ENCODE measurements around the gene FLRT2. TPM values are rescaled to one million over a fixed set of nuclear protein-coding genes. Genes with fewer than 3 reads are reported as not detected.

The FLRT2 gene
- total RNA-seq, 1 experiment from 2014 or later = 4.5 TPM

DNA sequence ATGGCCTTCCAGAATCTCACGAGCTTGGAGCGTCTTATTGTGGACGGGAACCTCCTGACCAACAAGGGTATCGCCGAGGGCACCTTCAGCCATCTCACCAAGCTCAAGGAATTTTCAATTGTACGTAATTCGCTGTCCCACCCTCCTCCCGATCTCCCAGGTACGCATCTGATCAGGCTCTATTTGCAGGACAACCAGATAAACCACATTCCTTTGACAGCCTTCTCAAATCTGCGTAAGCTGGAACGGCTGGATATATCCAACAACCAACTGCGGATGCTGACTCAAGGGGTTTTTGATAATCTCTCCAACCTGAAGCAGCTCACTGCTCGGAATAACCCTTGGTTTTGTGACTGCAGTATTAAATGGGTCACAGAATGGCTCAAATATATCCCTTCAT, 92.2 kb downstream of the FLRT2 start:
- H3K4me3 ChIP-seq (ENCODE audit: low read depth in 2 of 2, low read length in 2 of 2) = no peak overlapping the region
- ATAC-seq (no peak), DNase-seq (ENCODE audit: low read depth, low spot score) (no peak)
- TF ChIP-seq TCF7L2 (IDR thresholded peaks at IDR 0.05; ENCODE audit: low read depth, low read length) (no peak), REST (IDR thresholded peaks at IDR 0.05; ENCODE audit: insufficient read depth in 1 of 2, low read depth in 2 of 2, low read length in 1 of 2) (no peak), SIN3A (IDR thresholded peaks at IDR 0.05; ENCODE audit: borderline replicate concordance, insufficient read depth, low read depth, low read length) (no peak), POLR2AphosphoS5 (IDR thresholded peaks at IDR 0.05; ENCODE audit: low read depth, low read length) (no peak)
- TF ChIP-seq, protein P1, sequence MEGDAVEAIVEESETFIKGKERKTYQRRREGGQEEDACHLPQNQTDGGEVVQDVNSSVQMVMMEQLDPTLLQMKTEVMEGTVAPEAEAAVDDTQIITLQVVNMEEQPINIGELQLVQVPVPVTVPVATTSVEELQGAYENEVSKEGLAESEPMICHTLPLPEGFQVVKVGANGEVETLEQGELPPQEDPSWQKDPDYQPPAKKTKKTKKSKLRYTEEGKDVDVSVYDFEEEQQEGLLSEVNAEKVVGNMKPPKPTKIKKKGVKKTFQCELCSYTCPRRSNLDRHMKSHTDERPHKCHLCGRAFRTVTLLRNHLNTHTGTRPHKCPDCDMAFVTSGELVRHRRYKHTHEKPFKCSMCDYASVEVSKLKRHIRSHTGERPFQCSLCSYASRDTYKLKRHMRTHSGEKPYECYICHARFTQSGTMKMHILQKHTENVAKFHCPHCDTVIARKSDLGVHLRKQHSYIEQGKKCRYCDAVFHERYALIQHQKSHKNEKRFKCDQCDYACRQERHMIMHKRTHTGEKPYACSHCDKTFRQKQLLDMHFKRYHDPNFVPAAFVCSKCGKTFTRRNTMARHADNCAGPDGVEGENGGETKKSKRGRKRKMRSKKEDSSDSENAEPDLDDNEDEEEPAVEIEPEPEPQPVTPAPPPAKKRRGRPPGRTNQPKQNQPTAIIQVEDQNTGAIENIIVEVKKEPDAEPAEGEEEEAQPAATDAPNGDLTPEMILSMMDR (IDR thresholded peaks at IDR 0.05) = no peak
- in situ Hi-C loops (cut with HindIII; ENCODE audit: low pct_unique_long_range_greater_than_20kb, low sequenced_read_pairs) = no loop called here
- ChIA-PET POLR2A (no interaction called here), CTCF (no interaction called here)
- intact Hi-C loops (cut with micrococcal nuclease; ENCODE audit: unreplicated experiment) = no loop called here
- H3K9me3 ChIP-seq (ENCODE audit: control insufficient read depth, insufficient read depth, low read depth, low read length) = no peaks in the 10 kb centered on the region
- H3K27ac ChIP-seq (ENCODE audit: low read length) = no peak overlapping the region
- no TSS peak for BruUV-seq (replicated peaks)
- H3K36me3 ChIP-seq (ENCODE audit: control insufficient read depth, insufficient read depth, low read length) = no peaks in the 10 kb centered on the region
- no peaks in the 10 kb centered on the region for H3K4me1 ChIP-seq (ENCODE audit: control insufficient read depth, insufficient read depth, low read length)
- H3K27me3 ChIP-seq (ENCODE audit: control insufficient read depth, insufficient read depth, low read length) = no peaks in the 10 kb centered on the region

- intact Hi-C loops (cut with micrococcal nuclease; ENCODE audit: unreplicated experiment) (no loop called here), in situ Hi-C loops (cut with HindIII; ENCODE audit: low pct_unique_long_range_greater_than_20kb, low sequenced_read_pairs) (no loop called here)
- TF ChIP-seq REST (IDR thresholded peaks at IDR 0.05; ENCODE audit: insufficient read depth in 1 of 2, low read depth in 2 of 2, low read length in 1 of 2) = no peak
- TF ChIP-seq, protein P1 (IDR thresholded peaks at IDR 0.05) = no peak
- TF ChIP-seq POLR2AphosphoS5 (IDR thresholded peaks at IDR 0.05; ENCODE audit: low read depth, low read length) = no peak
- no peak for TF ChIP-seq SIN3A (IDR thresholded peaks at IDR 0.05; ENCODE audit: borderline replicate concordance, insufficient read depth, low read depth, low read length)
- ATAC-seq (no peak), DNase-seq (ENCODE audit: low read depth, low spot score) (no peak)
- CTCF ChIA-PET = no interaction called here
- no peak overlapping the region for H3K27ac ChIP-seq (ENCODE audit: low read length)
- H3K4me1 ChIP-seq (ENCODE audit: control insufficient read depth, insufficient read depth, low read length) = no peaks in the 10 kb centered on the region
- no peak overlapping the region for H3K4me3 ChIP-seq (ENCODE audit: low read depth in 2 of 2, low read length in 2 of 2)
- H3K36me3 ChIP-seq (ENCODE audit: control insufficient read depth, insufficient read depth, low read length) = no peaks in the 10 kb centered on the region
- POLR2A ChIA-PET = no interaction called here
- H3K27me3 ChIP-seq (ENCODE audit: control insufficient read depth, insufficient read depth, low read length) = no peaks in the 10 kb centered on the region
- H3K9me3 ChIP-seq (ENCODE audit: control insufficient read depth, insufficient read depth, low read depth, low read length) = no peaks in the 10 kb centered on the region
- BruUV-seq (replicated peaks) = no TSS peak
Observed at GRCh38 chr14:85622986-85623685, 93.2 kb downstream of the FLRT2 start.
